Progenitor cell of endocrine pancreas (in vitro differentiated cells): ENCODE measurements around the gene F11R. TPM values are rescaled to one million over a fixed set of nuclear protein-coding genes. Genes with fewer than 3 reads are reported as not detected.
A peak's percentile ranks its signal among the peaks of the same experiment; 100 is the strongest.

ENCODE experiments used
- DNase-seq: peaks from one replicate; pipeline ENCODE4 v3.0.0; 2021; ENCODE audit warnings: low spot score; ENCODE audit not compliant: unreplicated experiment
- H3K27ac Mint-ChIP-seq: 2 replicates; pipeline ENCODE4 v1.8.0; 2021; ENCODE audit warnings: mild to moderate bottlenecking, moderate library complexity, mixed read lengths
- H3K27me3 Mint-ChIP-seq: 2 replicates; pipeline ENCODE4 v1.8.0; 2021; ENCODE audit warnings: mixed read lengths
- H3K36me3 Mint-ChIP-seq: 2 replicates; pipeline ENCODE4 v1.8.0; 2022; ENCODE audit warnings: mixed read lengths; ENCODE audit not compliant: insufficient read depth
- H3K4me1 Mint-ChIP-seq: 2 replicates; pipeline ENCODE4 v1.8.0; 2021; ENCODE audit warnings: low read depth, mixed read lengths
- H3K4me3 Mint-ChIP-seq: 2 replicates; pipeline ENCODE4 v1.8.0; 2021; ENCODE audit warnings: low read depth, mild to moderate bottlenecking, moderate library complexity, mixed read lengths
- H3K9me3 Mint-ChIP-seq: 2 replicates; pipeline ENCODE4 v1.8.0; 2021; ENCODE audit warnings: low read depth, mixed read lengths
- CTCF ChIP-seq: fragments of 200-600 bp; sonication (generic); IDR thresholded peaks from one replicate; pipeline ENCODE4 v1.5.0; 2021; ENCODE audit warnings: antibody characterized with exemption, mild to moderate bottlenecking; ENCODE audit not compliant: unreplicated experiment
- total RNA-seq: library from RNA; stranded (reverse); gene quantifications from 2 replicates; pipeline ENCODE4 v1.2.1, GENCODE V29; 2021

F11R gene
- total RNA-seq, 1 donor from 2014 or later: 149 TPM

DNA sequence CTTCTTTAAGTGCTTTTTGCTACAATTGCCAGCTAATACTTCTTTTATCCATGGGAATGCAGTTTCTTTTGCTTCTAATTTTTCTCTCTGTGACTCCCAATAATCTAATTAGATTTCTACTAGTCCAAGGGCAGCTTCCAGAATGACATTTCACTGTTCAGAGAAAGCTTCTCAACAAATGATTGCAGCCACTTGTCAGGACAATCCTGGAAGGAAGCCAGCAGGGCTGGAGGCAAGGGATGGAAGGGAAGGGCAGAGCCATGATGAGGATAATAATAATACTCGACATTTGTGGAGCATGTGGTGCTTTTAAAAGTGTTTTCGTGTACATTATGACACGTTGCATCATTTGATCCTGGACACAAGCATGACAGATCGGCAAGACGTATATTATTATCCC lies 19.4 kb downstream of the F11R start:
- no peak for DNase-seq
- Mint-ChIP-seq H3K4me1 (peaks cover 3% of the 10 kb centered on the region), H3K27me3 (no peaks in the 10 kb centered on the region), H3K36me3 (peaks cover 16% of the 10 kb centered on the region), H3K9me3 (no peaks in the 10 kb centered on the region), H3K4me3 (no peak overlapping the region), H3K27ac (no peak overlapping the region)
- TF ChIP-seq CTCF: no peak

GRCh38 chr1:161000736-161001480 lies 20.0 kb downstream of the F11R start:
- peaks cover 14% of the 10 kb centered on the region for H3K36me3 Mint-ChIP-seq
- no peaks in the 10 kb centered on the region for H3K27me3 Mint-ChIP-seq
- H3K9me3 Mint-ChIP-seq: no peaks in the 10 kb centered on the region
- H3K27ac Mint-ChIP-seq: no peak overlapping the region
- TF ChIP-seq CTCF: no peak
- no peak for DNase-seq
- no peak overlapping the region for H3K4me3 Mint-ChIP-seq
- H3K4me1 Mint-ChIP-seq: peaks cover 3% of the 10 kb centered on the region

- Mint-ChIP-seq H3K4me3 (no peak overlapping the region), H3K27me3 (no peaks in the 10 kb centered on the region), H3K36me3 (peaks cover 20% of the 10 kb centered on the region), H3K9me3 (no peaks in the 10 kb centered on the region), H3K27ac (no peak overlapping the region), H3K4me1 (peaks cover 3% of the 10 kb centered on the region)
- no peak for DNase-seq
- TF ChIP-seq CTCF: no peak
Observed at GRCh38 chr1:160999376-160999775, 21.6 kb downstream of the F11R start.

DNA sequence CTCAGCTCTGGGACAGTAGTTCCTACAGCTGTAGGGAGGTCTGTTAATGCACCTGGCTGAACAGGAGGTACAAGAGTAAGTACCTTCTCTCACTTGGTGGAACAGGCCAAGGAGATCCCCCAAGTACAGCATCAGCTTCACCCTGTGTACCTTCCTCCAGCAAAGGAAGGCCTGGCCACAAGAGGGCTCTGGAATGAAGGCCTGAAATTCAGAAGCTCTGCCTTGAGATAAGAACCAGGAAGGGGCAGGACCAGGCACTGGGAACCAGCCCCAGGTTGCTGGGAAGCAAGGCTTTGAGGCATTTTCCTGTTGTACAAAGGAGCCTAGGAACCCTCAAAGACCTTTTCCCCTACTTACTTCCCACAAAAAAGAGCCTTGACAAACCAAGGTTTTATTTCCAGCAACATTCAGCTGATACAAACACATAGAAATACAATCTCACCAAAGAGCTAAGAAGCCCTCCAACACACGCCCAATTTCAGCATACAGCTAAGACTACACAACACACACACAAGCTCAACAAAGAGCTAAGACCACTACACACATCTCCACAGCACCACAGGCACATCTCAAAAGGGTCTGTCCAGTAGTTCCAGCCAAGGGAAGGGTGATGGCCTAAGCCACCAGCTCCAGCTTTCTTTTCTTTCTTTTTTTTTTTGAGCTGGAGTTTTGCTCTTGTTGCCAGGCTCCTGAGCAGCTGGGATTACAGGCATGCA lies 23.5 kb downstream of the F11R start:
- Mint-ChIP-seq H3K9me3 (no peaks in the 10 kb centered on the region), H3K27me3 (no peaks in the 10 kb centered on the region), H3K36me3 (peaks cover 21% of the 10 kb centered on the region), H3K4me1 (peaks cover 3% of the 10 kb centered on the region), H3K27ac (peak overlapping the region; percentile 85), H3K4me3 (no peak overlapping the region)
- TF ChIP-seq CTCF: peak; percentile 55
- DNase-seq: no peak

GRCh38 chr1:160996178-160996577 lies 24.8 kb downstream of the F11R start:
- H3K27ac Mint-ChIP-seq: peak overlapping the region; percentile 93
- H3K4me1 Mint-ChIP-seq: peaks cover 3% of the 10 kb centered on the region
- no peak for DNase-seq
- H3K36me3 Mint-ChIP-seq: peaks cover 18% of the 10 kb centered on the region
- no peaks in the 10 kb centered on the region for H3K9me3 Mint-ChIP-seq
- no peaks in the 10 kb centered on the region for H3K27me3 Mint-ChIP-seq
- no peak overlapping the region for H3K4me3 Mint-ChIP-seq
- no peak for TF ChIP-seq CTCF
